Right lobe of liver (tissue), 4 donors: ENCODE data around the gene CBY1.

Experiments used
- CTCF ChIP-seq, 4 donors: fragments of 200-600 bp in 3 of 4; fragments of 450-650 bp in 1 of 4; IDR thresholded peaks; one replicate each; pipeline versions ENCODE4 v1.5.1 to v1.8.0; 2016 to 2022; ENCODE audit warnings: antibody characterized with exemption in 4 of 4, mild to moderate bottlenecking in 2 of 4
- POLR2A ChIP-seq: fragments of 450-650 bp; IDR thresholded peaks from one replicate; pipeline ENCODE4 v1.6.1; 2017; ENCODE audit warnings: antibody characterized with exemption, mild to moderate bottlenecking
- donor health status: DM: no; HTN: no; CAD: no.
- donor health status: DM: no; HTN: no; CAD: no.
- donor health status: DM: no; HTN: yes; CAD: no.

GRCh38 chr22:38623351-38623750, 33.1 kb upstream of the CBY1 start:
- no peak for TF ChIP-seq CTCF (IDR thresholded peaks at IDR 0.05)
- no peak for TF ChIP-seq POLR2A
